OCI-M2 (cell line): ENCODE measurements around the gene MOV10.

Source experiments
- DNase-seq: peaks from one replicate; lab custom pipeline; 2025; ENCODE audit not compliant: unreplicated experiment; lab: John Stamatoyannopoulos, UW

The MOV10 gene

GRCh38 chr1:112674986-112675727 is 698 bp downstream of the MOV10 start:
- no peak for DNase-seq

GRCh38 chr1:112675728-112676381 is 1.4 kb downstream of the MOV10 start:
- DNase-seq = no peak

DNA sequence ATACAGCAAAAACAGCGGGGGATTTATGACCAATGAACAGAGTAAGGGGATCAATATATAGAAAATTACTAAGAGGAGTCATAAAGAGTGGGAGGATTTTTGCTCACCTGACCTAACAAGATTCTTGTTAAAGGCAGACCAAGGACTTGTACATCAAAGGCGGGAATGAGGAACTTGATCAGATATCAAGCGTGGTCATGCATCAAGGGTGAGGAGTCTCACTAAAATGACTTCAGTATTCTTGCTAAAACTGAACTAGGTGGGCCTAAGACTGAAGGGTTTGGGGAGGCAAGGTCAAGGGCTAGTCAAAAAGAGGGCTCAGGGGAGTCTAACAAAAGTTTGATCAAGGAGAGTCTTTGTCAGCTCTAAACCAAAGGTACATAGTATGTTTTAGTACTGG is 2.1 kb downstream of the MOV10 start:
- DNase-seq = no peak

DNA sequence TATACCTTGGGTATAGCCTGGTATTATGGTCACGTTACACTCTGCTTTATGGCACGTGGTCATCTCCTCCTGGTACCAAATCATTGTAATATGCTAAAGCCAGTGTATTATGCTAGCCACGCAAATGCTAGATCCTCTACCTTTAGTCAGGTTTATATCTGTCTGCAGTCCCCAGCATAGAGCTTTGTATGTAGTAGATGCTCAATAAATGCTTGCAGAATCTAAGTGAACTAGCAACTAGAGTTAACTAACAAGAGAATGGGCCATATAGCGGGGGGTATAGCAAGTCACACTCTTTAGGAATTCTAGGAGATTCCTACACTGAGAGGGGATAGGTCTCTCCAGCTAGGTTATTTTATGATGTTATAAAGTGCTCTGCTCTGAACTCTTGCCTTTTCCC is 3.0 kb downstream of the MOV10 start:
- DNase-seq = no peak

- DNase-seq = no peak
Observed at GRCh38 chr1:112678605-112679004, 4.1 kb downstream of the MOV10 start.

DNA sequence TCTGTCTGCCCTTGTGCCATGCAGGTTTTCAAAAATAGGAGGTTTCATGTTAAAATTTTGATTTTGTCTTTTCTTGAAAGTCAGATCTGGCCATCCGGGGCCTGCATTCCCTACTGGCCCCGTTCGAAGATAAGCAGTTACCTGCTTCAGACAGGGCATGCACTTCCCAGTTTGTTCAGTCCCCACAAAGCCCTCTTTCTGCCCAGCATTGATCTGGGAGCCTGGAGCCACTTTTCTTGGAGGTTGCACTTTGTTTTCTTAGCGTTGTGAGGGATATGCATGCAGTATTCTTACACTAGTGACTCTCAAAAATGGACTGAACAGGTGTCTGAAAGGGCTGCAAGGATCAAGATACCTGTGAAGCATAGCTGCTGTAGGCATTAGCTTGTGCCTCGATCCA is 11.5 kb downstream of the MOV10 start:
- no peak for DNase-seq

DNA sequence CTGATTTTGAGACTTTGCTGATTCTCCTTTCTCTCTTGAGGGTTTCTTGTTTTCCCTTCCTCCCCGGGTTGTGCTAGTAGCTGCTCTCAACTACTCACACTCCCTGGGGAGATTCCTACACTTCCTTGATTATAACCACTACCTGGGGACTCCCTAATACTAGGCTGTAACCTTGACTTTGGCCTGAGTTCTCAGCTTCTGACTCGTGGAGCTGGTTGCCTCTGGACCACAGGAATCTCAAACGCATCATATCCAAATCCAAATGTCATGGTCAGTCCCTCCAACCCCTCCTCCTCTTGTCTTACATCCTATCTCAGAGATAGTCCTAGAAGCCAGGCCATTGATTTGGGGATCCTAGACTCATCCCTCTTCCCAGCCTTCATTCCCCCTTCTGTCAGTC is 12.0 kb downstream of the MOV10 start:
- no peak for DNase-seq

GRCh38 chr1:112686835-112687234 is 12.4 kb downstream of the MOV10 start:
- no peak for DNase-seq

- no peak for DNase-seq
Observed at GRCh38 chr1:112687361-112687760, 12.9 kb downstream of the MOV10 start.

GRCh38 chr1:112687785-112688496 is 13.5 kb downstream of the MOV10 start:
- no peak for DNase-seq

GRCh38 chr1:112688781-112689193 is 14.3 kb downstream of the MOV10 start:
- DNase-seq = no peak

DNA sequence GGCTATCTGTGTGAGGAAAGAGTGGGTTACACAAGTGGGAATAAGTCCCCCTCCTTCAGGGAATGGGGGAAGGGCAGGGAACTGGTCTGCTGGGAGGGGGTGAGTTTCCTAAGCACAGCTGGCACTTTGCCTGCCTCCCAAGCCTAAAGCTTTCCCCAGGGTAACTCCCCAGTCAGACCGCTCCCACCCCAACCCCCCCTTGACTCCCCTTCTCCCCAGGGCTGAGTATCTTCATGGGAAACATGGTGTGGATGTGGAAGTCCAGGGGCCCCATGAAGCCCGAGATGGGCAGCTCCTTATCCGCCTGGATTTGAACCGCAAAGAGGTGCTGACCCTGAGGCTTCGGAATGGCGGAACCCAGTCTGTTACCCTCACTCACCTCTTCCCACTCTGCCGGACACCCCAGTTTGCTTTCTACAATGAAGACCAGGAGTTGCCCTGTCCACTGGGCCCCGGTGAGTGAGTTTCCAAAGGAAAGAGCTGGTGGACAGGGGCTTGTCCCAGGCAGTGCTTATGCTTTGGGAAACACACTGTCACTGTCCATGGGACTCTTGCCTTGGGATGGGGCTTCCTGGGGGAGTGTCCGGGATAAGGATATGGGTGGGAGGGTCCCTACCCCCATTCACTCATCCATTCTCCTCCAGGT is 14.9 kb downstream of the MOV10 start:
- DNase-seq = no peak

GRCh38 chr1:112689842-112690237 is 15.4 kb downstream of the MOV10 start:
- no peak for DNase-seq

DNA sequence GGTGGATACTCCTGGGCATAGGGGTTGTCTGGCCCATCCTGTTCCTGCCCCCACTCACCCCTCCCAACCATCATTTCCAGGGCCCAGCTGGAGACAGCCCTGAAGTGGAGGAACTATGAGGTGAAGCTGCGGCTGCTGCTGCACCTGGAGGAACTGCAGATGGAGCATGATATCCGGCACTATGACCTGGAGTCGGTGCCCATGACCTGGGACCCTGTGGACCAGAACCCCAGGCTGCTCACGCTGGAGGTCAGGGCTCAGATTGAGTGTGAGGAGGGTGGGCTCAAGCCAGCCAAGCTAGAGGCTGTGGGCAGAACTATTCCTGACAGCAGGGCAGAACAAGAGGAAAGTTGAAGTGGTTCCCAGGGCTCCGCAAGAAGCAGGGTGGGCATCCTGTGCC is 18.2 kb downstream of the MOV10 start:
- DNase-seq = no peak

- no peak for DNase-seq
Observed at GRCh38 chr1:112693821-112694220, 19.4 kb downstream of the MOV10 start.

- DNase-seq = no peak
Observed at GRCh38 chr1:112694363-112694929, 20.0 kb downstream of the MOV10 start.

DNA sequence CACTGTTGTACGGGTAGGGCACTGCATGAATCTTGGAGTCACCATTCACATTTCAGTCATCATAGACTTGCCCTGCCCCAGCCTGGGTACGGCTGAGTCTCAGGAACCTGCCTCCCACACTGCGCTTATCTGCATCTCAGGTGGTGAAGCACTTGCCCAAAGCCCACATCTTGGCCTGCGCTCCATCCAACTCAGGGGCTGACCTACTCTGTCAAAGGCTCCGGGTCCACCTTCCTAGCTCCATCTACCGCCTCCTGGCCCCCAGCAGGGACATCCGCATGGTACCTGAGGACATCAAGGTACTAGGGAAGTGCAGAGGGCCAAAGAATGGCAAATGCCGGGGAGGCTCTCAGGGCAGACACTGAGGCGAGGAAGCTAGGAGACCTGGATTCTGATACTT is 20.8 kb downstream of the MOV10 start:
- DNase-seq = no peak

DNA sequence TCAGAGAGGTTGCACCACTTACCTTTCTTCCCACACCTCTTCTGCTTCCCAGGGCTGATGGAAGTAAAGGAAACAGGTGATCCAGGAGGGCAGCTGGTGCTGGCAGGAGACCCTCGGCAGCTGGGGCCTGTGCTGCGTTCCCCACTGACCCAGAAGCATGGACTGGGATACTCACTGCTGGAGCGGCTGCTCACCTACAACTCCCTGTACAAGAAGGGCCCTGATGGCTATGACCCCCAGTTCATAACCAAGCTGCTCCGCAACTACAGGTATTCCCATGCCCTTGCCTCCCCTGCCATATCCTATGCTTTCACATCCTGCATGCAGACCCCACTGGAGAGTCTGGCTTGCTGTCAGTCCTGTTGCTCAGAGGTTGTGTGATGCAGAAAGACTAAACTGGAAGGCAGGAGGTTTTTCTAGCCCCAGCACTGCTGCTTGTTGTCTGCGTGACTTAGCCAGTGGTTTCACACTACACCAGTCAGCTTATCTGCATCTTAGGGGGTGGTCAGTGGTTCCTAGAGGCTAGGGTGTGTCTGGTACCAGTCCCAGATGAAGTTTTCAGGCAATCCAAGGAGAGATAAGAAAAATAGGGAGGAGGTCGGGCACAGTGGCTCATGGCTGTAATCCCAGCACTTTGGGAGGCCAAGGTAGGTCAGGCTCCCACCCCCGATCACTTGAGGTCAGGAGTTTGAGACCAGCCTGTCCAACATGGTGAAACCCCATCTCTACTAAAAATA is 22.3 kb downstream of the MOV10 start:
- DNase-seq = no peak

- DNase-seq = no peak
Observed at GRCh38 chr1:112697781-112698201, 23.3 kb downstream of the MOV10 start.
